Measurements from ENCODE around the gene FLNB. TPM values are rescaled to one million over a fixed set of nuclear protein-coding genes. Genes with fewer than 3 reads are reported as not detected.
A peak's percentile ranks its signal among the peaks of the same experiment; 100 is the strongest.

FLNB gene
- total and polyA plus RNA-seq, 8 donors, result 38.2 to 204 (median 85.9) TPM

DNA sequence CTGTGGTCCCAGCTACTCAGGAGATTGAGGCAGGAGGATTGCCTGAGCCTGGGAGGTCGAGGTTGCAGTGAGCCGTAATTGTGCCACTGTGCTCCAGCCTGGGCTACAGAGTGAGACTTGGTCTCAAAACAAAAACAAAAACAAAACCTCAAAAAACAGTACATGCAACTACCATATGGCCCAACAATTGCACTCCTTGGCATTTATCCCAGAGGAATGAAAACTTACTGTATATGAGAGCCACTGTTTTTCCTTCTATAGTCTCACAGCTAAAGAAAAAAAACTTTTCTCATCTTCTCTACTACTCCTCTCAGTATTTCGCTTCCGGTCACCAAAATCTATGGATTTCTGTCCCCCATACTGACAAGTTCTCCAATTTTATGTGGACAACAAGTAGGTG, 84.3 kb downstream of the FLNB start:
- Histone ChIP-seq H3K27ac (no peak overlapping the region), H3K9me3 (no peaks in the 10 kb centered on the region), H3K4me3 (no peak overlapping the region), H3K36me3 (peaks cover 14 to 49% (median 40%) of the 10 kb centered on the region in 4 donors), H3K27me3 (no peaks in the 10 kb centered on the region), H3K4me1 (peaks cover 0 to 11% (median 2%) of the 10 kb centered on the region in 4 donors)
- no peak for DNase-seq
- TF ChIP-seq POLR2AphosphoS5 (IDR thresholded peaks at IDR 0.05), result no peak
- TF ChIP-seq, protein P1, sequence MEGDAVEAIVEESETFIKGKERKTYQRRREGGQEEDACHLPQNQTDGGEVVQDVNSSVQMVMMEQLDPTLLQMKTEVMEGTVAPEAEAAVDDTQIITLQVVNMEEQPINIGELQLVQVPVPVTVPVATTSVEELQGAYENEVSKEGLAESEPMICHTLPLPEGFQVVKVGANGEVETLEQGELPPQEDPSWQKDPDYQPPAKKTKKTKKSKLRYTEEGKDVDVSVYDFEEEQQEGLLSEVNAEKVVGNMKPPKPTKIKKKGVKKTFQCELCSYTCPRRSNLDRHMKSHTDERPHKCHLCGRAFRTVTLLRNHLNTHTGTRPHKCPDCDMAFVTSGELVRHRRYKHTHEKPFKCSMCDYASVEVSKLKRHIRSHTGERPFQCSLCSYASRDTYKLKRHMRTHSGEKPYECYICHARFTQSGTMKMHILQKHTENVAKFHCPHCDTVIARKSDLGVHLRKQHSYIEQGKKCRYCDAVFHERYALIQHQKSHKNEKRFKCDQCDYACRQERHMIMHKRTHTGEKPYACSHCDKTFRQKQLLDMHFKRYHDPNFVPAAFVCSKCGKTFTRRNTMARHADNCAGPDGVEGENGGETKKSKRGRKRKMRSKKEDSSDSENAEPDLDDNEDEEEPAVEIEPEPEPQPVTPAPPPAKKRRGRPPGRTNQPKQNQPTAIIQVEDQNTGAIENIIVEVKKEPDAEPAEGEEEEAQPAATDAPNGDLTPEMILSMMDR (IDR thresholded peaks at IDR 0.05), result no peak
- no peak for TF ChIP-seq EP300 (IDR thresholded peaks at IDR 0.05)
- TF ChIP-seq POLR2A (IDR thresholded peaks at IDR 0.05), result no peak
- 92 to 97% (median 97%) methylated on average over 4 of the region's 4 CpGs for WGBS, 5 donors
- intact Hi-C loops (cut with DNase I; ENCODE audit: low total_unique reads), result no loop called here

DNA sequence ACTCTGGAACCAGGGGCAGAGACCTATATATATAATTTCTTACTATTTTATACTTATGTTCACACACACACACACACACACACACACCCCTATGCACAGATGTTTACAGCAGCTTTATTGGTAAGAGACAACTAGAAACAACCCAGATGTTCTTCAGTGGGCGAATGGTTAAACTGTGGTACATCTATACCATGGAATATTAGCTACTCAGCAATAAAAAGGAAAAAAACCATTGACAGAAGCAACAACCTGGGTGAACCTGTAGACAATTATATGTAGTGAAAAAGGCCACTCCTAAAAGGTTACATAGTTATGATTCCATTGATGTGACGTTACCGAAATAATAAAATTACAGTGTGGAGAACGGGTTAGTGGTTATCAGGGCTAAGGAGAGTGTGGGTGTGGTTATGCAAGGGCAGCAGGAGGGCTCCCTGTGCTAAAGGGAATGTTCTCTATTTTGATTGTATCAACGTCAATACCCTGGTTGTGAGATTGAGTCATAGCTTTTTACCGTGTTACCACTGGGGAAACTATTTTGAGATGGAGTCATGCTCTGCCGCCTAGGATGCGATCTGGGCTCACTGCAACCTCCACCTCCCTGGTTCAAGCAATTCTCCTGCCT, 85.5 kb downstream of the FLNB start:
- Histone ChIP-seq H3K4me1 (peaks cover 0 to 11% (median 2%) of the 10 kb centered on the region in 4 donors), H3K27me3 (no peaks in the 10 kb centered on the region), H3K36me3 (peaks cover 21 to 54% (median 46%) of the 10 kb centered on the region in 4 donors), H3K27ac (no peak overlapping the region), H3K9me3 (no peaks in the 10 kb centered on the region), H3K4me3 (no peak overlapping the region)
- DNase-seq, result no peak
- WGBS, 5 donors, result 79 to 86% (median 82%) methylated on average over 8 of the region's 8 CpGs
- intact Hi-C loops (cut with DNase I; ENCODE audit: low total_unique reads), result no loop called here
- no peak for TF ChIP-seq POLR2A (IDR thresholded peaks at IDR 0.05)
- TF ChIP-seq, protein P1 (IDR thresholded peaks at IDR 0.05), result no peak
- TF ChIP-seq EP300 (IDR thresholded peaks at IDR 0.05), result no peak
- TF ChIP-seq POLR2AphosphoS5 (IDR thresholded peaks at IDR 0.05), result peak in 1 of 3 donors; percentile 10

DNA sequence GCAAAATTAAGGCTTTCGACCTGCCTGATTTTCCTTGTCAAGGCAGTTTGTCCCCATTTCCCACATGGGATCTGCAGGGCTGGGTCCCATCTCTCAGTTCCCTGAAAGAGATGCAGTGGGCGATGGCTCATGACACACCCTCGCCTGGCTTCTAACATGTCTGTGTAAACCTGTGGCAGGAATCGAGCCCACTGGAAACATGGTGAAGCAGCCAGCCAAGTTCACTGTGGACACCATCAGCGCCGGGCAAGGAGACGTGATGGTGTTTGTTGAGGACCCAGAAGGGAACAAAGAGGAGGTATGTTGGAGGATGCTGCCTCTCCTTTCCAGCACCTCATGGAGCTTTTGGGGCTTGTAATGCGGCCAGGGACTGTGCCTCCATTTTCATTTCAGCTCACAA, 86.4 kb downstream of the FLNB start:
- Histone ChIP-seq H3K4me3 (no peak overlapping the region), H3K4me1 (peaks cover 0 to 16% (median 6%) of the 10 kb centered on the region in 4 donors), H3K27me3 (no peaks in the 10 kb centered on the region), H3K36me3 (peaks cover 31 to 59% (median 54%) of the 10 kb centered on the region in 4 donors), H3K27ac (peak overlapping the region in 1 of 5 donors; percentile 25), H3K9me3 (no peaks in the 10 kb centered on the region)
- TF ChIP-seq POLR2AphosphoS5 (IDR thresholded peaks at IDR 0.05), result no peak
- no peak for TF ChIP-seq POLR2A (IDR thresholded peaks at IDR 0.05)
- TF ChIP-seq, protein P1 (IDR thresholded peaks at IDR 0.05), result no peak
- no peak for TF ChIP-seq EP300 (IDR thresholded peaks at IDR 0.05)
- DNase-seq, result no peak
- intact Hi-C loops (cut with DNase I; ENCODE audit: low total_unique reads), result no loop called here
- 83 to 97% (median 89%) methylated on average over 8 of the region's 8 CpGs for WGBS, 5 donors

DNA sequence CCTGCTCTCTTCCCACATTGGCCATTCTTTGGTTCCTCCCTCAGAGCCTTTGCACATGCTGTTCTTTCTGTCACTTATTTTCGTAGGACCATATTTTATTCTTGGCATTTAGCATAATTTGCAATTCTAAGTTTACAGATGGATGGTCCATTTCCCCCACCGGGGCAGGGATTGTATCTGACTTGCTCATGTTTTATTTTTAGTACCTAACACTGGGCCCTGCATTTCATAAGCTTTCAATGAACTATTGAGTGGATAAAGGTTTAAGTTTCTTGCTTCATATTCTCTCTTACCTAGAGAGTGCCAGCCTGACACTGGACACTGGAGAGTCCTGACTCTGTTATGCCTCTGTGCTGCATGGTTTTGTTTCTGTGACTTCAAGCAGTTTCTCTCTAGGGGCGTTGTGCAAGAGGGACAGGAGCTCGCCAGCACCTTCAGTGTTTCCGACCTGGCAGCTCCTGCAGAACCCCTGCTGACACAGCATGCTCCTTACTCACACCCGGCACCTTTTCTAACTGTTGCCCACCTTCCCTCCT, 87.4 kb downstream of the FLNB start:
- H3K27me3 ChIP-seq, result no peaks in the 10 kb centered on the region
- peaks cover 34 to 65% (median 58%) of the 10 kb centered on the region in 4 donors for H3K36me3 ChIP-seq
- intact Hi-C loops (cut with DNase I; ENCODE audit: low total_unique reads), result no loop called here
- DNase-seq, result no peak
- peak overlapping the region in 3 of 5 donors; percentile 8 to 55 (median 20) for H3K27ac ChIP-seq
- no peak overlapping the region for H3K4me3 ChIP-seq
- TF ChIP-seq POLR2AphosphoS5 (IDR thresholded peaks at IDR 0.05) (no peak), EP300 (IDR thresholded peaks at IDR 0.05) (no peak), POLR2A (IDR thresholded peaks at IDR 0.05) (no peak)
- TF ChIP-seq, protein P1 (IDR thresholded peaks at IDR 0.05), result no peak
- no peaks in the 10 kb centered on the region for H3K9me3 ChIP-seq
- peaks cover 0 to 17% (median 8%) of the 10 kb centered on the region in 4 donors for H3K4me1 ChIP-seq
- 71 to 83% (median 80%) methylated on average over 6 of the region's 6 CpGs for WGBS, 5 donors
